VCaP (cell line): ENCODE measurements around the gene AUTS2.

Experiments used
- H3K27ac ChIP-seq: fragments of 450-650 bp; 2 replicates; pipeline ENCODE4 v1.5.1; 2017
- CTCF ChIP-seq: fragments of 450-650 bp; conservative IDR thresholded peaks from 2 replicates; pipeline ENCODE4 v1.5.1; 2017; ENCODE audit warnings: mild to moderate bottlenecking, moderate library complexity

The AUTS2 gene

DNA sequence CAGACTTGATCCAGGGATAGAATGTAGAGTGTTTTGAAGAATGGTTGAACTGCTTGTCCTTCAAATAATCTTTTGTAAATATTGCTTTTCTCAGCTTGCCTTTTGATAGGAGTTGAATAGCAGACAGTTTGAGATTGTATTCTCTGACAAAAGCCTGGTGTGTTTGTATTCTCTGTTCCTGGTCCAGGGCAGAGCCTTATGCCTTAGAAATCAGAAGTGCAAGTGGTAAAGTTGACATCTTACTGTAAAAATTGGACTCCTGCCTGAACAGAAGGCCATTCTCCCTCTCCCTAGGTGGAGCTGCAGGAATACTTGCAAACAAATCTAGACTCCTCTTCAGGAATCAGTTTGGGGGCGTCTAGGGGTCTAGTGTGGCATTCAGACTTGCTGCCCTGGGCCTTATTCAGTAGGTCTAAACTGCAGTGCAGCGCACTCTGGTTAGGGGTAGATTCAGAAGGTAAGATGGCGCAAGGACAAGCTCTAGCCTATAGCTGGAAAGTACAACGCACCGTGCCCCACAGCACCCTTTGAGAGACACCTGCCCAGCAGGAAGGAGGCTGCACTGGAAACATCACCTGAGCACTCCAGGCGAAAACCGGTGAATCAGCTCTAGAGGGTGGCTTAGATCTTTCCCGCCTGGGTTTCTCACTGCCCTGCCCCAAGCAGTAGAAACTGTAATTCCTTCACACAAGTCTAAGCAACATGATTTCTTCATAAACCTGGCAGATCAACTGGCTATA lies 925.1 kb downstream of the AUTS2 start:
- TF ChIP-seq CTCF, result no peak
- no peak overlapping the region for H3K27ac ChIP-seq

DNA sequence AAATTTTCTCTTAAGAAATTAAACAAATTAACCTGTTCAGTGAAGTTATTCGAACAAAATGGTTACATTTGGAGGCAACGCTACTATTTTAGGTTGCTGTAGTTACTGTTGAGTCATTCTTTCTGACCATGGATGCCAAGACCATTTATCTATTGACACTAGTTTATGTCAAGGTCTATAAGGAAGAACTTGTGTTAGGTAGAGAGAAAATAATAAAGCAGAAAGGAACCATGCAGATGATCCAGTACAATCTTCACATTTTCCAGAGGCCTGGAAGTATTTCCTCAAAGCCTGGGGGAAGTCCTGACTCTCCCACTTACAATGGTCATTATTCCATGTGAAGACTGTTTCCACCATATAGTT lies 925.7 kb downstream of the AUTS2 start:
- H3K27ac ChIP-seq, result no peak overlapping the region
- no peak for TF ChIP-seq CTCF

- TF ChIP-seq CTCF, result no peak
- no peak overlapping the region for H3K27ac ChIP-seq
Measured at GRCh38 chr7:70525991-70526390, 927.7 kb downstream of the AUTS2 start.

DNA sequence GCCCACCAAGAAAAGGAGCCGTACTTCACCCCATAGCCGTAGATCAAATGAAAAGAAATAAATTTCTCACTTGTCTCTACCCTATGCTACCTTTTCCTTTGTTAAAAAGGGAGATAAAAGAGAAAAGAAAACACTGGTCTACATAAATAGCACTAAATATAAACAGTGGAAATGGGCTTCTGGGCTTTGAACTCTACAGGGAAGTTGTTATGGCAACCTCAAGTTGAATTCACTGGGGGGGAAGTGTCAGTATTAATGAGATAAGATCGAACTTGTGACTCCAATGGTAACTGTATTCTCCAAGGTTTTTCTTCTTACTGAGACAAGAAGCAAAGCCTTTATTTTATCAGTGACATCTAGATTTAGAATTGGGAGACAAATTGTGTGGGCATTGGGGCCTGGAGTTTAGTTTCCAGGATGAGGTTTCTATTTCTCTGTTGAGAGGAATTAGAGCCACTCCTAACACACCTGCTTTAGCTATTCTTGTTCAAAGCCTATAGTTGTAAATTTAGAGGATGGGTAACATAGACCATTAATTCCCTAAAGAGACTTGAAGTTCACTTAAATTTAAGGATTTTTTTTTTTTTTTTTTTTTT lies 929.3 kb downstream of the AUTS2 start:
- H3K27ac ChIP-seq, result no peak overlapping the region
- TF ChIP-seq CTCF, result no peak

- no peak for TF ChIP-seq CTCF
- H3K27ac ChIP-seq, result no peak overlapping the region
Measured at GRCh38 chr7:70529436-70529835, 931.2 kb downstream of the AUTS2 start.

DNA sequence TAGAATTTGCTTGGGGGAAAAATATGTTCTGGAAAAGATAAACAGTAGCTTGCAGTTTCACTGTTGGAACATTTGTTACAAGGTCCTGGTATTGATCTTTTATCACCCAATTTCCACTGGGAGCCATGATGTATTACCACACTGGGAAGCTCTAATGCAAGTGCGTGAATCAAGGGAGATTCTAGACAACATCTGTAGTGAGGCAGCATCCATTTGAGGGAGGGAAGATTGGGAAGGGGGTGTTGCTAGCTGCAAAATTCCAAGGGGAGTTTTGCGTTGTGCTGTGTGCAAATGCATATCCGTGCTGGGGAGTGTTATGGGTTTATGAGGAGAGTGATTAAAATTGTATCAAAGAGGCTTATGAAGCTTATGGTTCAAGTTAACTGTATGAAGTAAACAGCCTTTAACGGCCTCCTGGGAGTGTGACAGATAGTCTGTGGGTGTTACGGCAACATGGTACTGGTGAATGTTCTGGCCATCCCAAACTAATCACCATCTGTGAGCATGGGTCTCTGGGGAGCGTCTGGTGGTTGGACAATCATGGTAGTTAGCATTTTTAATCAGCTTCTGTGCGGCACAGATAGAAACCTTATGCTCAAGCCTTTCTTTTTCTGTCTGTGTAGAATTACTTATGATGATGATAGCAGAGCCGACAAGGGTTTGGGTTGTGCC lies 931.8 kb downstream of the AUTS2 start:
- TF ChIP-seq CTCF, result no peak
- no peak overlapping the region for H3K27ac ChIP-seq

GRCh38 chr7:70533614-70534013 lies 935.3 kb downstream of the AUTS2 start:
- H3K27ac ChIP-seq, result no peak overlapping the region
- TF ChIP-seq CTCF, result no peak
